ENCODE data around the gene NPIPB2.

DNA sequence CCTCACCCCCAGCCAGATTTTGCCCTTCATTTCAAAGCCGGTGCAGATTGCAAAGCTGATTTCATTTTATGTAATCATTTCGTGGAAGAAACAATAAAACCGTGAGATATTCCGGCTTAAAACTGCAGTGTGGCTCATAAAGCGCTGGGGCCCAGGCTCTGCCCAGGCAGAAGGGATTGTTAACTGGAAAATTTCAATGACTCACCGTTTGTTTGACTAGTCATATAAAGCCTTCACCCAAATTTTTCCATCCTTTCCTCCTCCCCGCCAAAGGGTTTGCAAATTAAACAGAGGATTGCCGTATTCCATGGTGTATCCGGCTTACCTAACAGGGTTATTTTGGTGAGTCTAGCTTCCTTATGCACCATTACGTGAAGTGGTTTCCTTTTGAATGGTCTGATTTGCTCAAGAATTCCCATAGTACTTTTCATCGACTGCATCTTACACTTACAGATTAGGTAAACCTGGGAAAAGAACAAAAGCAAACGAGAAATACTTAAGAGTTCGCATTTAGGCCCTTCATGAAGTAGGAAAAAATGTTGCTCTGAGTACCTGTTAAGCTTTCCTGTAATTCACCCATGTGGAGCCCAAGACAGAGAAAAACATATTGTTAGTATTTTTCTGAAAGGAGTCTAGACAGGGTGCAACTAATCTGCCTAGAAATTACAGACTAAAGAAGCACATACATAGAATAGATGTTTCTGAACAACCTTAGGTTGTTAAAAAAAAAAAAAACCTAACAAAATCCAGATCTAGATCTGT, 25.1 kb downstream of the NPIPB2 start:
- TF ChIP-seq, protein P1, sequence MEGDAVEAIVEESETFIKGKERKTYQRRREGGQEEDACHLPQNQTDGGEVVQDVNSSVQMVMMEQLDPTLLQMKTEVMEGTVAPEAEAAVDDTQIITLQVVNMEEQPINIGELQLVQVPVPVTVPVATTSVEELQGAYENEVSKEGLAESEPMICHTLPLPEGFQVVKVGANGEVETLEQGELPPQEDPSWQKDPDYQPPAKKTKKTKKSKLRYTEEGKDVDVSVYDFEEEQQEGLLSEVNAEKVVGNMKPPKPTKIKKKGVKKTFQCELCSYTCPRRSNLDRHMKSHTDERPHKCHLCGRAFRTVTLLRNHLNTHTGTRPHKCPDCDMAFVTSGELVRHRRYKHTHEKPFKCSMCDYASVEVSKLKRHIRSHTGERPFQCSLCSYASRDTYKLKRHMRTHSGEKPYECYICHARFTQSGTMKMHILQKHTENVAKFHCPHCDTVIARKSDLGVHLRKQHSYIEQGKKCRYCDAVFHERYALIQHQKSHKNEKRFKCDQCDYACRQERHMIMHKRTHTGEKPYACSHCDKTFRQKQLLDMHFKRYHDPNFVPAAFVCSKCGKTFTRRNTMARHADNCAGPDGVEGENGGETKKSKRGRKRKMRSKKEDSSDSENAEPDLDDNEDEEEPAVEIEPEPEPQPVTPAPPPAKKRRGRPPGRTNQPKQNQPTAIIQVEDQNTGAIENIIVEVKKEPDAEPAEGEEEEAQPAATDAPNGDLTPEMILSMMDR (IDR thresholded peaks at IDR 0.05; ENCODE audit: low read depth, low read length) = no peak
- no peak for TF ChIP-seq EZH2phosphoT487 (IDR thresholded peaks at IDR 0.05; ENCODE audit: low read depth)

Measured in OCI-LY3 (cell line).